HPDE6-E6E7 (cell line): ENCODE measurements around the gene PPP1R37.
"Not testable (repeated sequence)": the region's sequence is repeated elsewhere in the genome, so short reads cannot be mapped to it uniquely, and the experiment has no call there.

Source experiments
- DNase-seq: peaks from one replicate; pipeline ENCODE4 v3.0.0; 2011; ENCODE audit warnings: missing footprints; ENCODE audit errors: extremely low spot score

PPP1R37 gene

DNA sequence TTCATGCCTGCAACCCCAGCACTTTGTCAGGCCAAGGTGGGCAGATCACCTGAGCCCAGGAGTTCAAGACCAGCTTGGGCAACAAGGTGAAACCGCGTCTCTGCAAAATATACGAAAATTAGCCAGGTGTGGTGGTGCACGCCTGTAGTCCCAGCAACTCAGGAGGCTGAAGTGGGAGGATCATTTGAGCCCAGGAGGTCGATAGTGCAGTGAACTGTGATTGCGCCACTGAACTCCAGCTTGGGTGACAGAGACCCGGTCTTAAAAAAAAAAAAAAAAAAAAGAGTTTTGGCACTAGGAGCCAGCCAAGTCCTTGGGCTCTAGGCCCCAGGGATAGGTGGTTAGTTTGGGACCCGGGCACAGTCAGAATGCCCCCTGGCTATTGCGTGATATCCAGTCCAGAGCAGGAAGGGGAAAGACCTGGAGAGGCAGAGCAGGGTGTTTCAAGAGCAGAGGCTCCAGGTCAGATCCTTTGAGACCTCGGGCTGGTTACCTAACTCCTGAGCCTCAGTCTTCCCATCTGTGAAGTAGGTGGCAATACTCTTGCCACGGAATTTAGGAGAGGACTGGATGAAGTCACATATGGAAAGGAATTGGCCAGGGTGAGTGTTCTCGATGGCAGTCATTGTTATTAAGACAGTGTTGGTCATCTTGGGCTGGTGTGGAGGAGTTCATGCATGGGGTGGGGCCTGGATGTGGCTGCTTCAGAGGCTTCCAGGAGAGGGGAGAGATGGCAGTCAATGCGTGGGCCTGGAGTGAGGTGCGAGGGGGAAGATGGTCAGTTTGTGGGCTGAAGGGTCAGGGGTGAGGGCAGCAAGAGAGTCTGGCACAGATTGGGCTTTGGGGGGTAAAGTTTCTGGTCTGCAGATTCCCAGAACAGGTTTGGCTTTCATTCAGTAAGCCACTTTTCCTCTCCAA, 2.8 kb downstream of the PPP1R37 start:
- no peak for DNase-seq

DNA sequence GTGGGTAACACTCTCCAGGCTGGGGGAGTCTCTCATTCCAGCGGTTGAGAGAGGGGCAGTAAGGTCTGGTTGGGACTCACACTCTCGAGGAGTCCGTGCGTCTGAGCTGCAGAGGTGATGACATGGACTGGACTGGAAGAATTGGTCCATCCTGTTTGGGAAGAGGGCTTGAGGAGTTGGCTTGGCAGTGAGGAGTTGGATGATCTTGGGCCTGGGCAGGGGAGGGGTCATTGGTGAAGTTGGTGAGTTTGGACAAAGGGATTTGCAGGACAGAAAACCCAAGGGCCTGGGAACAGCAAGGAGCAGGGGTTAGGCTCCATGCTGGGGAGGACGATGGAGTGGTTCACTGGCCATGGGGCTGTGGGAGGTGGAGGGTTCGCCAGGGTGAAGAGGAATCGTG, 3.7 kb downstream of the PPP1R37 start:
- no peak for DNase-seq

DNA sequence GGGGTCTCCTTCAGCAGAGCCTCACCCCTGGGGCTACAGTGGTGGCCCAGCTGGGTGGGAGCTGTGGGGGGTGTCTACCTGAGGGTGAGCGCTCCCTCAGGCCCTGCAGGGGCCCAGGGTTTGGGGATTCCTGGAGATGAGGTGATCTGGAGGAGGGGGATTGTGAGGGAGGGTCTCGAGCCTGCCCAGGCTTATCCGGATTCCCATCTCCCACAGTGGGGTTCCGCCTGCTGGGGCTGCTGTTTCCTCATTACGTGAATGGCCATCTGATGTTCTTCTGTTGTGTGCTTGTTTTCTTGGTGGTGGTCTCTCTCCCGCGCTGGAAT, 4.4 kb downstream of the PPP1R37 start:
- no peak for DNase-seq

DNA sequence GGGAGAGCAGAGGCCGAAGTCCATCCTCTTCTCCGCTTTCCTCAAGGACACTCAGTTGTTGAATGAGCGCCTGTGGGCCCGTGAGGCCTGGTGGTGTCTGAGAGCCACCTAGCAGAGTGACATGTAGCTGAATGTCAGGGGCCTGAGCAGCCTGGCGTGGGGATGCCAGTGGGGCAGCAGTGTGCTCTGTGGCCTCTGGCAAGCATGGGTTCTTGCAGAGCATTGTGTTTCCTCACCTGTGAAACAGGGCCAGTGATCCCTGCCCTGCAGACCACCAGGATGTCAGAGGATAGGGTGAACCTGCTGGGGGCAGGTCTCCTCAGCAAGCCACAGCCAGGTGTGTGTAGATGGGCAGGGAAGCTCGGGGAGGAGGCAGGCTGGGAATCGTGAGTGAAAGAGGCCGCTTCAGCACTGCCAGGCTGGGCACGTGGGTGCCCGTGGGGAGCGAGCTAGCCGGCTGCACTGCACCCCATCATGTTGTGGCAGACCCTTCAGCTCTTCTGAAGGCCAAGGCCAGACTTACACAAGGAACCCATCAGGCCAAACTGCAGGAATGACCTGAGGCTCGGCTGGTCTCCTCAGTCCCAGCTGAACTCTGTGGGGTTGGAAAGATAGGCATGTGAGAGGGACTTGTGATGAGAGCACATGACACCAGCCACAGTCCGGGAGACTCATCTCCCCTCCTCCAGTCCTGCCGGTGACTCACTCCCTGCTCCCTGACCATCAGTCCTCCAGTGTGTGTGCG, 5.0 kb downstream of the PPP1R37 start:
- DNase-seq: peak; percentile 87

DNA sequence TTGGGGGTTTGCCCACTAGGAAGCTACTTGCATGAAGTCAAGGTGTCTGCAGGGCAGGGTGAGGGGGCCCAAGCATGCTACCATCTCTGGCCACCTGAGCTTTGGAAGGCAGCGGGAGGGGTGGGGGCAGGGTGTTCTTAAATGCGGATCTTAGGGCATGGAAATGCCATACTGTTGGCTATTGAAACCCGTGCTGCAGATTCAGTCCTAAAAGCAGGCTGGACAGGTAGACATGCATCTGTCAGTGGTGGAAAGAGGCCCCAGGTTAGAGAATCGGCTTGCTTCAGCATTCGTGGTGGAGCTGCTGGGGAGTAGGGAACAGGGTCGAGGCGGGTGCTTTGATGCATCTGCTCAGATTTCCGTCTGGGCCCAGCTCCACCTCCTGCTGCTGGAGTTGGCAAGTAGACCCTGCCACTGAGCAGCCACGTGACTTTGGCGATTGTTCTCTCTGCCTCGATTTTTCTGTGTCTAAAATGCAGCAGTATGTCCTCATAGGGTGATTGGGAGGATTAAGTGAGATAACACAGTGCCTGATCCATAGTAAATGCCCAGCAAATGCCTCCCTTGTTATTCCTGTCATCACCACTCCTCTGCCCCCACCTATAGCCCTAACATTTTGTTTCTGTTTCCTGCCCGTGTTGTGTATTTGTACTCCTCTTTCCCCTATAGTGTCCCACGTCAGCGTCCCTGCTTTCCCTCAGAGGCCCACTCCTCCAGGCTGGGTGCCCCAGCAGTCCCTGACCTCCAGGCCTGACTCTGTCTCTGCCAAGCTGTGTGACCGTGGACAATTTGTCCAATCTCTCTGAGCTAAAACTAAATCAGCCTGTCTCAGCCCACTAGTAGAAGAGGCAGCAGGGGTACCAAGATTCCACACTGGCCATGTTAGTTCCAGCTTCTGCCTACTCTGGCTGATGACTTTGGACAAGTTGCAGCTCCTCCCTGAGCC, 5.8 kb downstream of the PPP1R37 start:
- no peak for DNase-seq

DNA sequence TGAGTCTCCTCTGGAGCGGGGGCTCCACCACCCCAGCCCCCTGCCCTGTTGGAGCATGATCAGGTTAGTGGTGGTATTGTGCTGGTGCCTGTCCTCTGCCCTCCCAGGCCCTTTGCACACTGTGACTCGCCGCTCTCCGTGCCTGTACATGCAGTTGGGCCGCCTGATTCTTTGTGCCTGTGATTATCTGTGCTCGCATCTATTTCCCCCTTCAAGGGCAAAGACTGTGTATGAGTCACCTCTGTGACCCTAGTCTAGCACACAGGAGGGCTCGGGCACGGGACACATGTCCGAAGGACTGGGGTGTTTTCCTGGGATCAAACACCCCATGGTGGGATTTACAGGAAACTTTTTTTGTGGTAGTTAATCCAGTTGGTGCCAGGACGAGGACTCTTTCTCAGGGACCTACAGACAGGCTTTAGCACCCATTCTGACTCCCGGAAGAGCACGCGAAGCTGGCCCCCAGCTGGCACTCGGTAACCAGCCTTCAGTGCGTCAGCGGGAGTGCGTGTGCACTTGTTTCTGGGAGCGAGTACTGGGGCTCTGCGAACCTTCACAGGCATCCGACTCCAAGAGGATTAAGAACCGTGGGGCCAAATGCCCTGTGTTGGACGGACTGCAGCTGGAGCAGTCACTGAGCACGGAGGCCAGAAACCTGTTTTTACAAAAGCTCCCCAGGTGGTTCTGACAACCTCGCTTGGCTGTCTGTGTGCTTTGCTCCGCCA, 6.7 kb downstream of the PPP1R37 start:
- DNase-seq: no peak

DNA sequence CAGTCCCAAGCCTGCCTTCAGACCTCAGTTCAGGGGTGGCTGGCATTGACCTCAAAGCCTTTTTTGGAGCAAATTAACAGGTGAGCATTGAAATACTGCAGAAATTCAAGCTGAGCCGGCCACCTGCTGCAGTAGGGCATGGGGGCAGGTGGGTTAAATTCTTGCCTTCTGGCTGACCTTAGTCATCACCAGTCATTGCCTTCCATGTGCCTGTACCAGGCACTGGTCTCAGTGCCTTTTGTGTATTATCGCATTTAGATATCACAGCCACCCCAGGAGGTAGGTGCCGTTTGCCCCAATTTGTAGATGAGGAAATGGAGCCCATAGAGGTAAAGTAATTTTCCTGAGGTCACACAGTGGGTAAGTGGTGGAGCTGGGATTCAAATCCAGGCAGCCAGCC, 7.2 kb downstream of the PPP1R37 start:
- no peak for DNase-seq

DNA sequence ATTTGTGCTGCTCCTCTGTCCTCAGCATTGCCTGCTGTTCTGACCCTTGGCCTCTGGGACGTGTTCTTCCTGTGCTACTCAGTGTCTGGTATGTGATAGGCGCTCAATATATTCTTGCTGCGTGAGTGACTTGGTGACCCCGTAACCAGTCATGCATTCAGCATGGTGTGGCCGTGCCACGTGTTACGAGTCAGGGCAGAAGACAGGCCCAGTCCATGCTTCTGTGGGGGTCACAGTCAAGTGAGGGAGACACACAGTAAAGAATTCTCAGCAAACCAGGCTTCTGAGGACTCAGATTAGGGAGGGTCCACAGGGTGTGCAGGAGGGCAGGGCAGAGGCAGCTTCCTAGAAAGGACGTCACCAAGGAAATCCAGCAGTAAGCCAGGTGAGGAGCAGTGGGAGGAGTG, 7.9 kb downstream of the PPP1R37 start:
- DNase-seq: no peak

DNA sequence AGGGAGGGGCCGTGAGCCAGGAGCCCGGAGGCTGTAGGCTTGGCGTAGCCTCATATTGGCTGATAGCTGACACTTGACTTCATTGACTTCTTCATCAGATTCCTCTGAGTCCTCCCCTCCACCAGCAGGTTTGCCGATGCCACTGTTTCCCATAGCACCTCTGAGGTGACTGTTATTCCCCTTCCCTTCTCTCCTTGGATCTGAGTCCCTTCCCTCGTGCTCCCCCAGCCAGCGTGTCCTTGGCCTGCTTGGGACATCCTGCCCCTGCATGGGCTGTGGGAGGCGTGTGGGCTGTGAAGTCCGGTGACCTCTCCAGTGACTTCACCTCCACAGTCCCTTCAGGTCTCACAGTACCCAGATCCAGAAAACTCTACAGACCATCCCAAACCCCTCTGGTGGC, 8.8 kb downstream of the PPP1R37 start:
- no peak for DNase-seq

DNA sequence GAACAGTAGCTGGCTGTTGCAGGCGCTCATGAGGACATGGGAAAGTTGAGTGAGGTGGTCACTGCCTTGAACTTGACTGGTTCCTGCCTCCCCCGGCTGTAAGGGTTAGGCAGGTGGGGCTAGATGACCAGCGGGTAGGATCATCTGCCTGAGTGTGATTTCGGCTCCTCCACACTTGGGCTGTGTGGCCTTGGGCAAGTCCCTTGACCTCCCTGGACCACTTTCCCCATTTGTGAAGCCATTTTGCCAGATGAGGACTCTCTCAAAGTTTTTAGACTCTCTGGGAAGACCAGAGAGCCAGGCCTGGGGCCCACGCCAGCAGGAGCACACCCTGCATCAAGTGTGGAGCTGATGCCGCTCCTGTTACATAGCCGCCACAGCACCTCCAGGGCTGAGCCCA, 9.5 kb downstream of the PPP1R37 start:
- no peak for DNase-seq

DNA sequence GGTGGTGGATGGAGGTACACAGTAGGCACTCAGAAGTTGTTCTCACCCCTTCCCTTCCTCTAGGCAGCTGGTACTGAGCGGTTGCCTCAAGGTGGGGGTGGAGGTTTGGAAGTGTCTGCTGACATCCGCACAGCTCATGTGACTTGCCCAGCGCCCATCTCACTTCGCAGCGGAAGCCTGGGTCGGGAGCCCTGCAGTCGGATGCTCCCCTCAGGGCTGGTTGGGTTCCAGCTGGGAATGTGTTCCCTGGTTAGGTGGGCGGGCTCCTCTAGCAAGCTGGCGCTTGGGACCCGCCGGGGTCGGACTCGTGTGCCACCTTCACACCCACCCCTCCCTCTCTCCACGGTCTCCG, 10.2 kb downstream of the PPP1R37 start:
- no peak for DNase-seq

DNA sequence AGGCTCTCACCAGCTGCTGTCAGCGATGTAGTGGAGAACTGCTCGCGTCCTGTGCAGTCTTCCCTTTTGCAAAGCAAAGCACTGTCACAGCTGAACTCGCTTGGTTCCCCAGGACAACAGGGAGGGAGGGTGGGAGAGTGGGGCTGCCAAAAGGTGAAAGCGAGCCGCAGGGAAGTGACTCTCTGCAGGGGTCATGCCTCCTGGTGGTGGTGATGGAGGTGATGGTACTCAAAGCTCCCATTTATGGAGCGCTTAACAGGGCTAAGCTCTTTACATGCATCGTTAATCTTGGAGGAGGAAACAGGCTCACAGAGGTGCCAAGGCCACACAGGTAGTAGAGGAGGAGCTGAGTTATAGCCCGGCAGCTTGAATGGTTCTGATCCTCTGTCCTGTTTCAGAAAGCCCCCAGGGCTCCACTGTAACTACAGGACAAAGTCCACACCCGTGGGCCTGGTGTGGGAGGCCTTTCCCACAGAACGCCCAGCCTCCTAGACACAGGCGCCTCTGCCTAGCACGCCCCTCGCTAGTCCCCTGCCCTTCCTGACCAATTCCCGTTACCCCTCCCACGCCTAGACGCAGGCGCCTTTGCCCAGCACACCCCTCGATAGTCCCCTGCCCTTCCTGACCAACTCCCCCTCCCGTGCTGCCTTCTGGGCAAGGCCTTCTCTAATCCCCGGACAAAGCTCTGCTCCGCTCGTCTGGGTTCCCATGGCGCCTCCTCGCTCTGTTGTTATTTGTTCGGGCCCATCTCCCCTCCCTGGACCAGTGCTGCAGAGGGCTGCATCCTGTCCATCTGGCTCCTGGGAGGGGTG, 10.7 kb downstream of the PPP1R37 start:
- DNase-seq: no peak

DNA sequence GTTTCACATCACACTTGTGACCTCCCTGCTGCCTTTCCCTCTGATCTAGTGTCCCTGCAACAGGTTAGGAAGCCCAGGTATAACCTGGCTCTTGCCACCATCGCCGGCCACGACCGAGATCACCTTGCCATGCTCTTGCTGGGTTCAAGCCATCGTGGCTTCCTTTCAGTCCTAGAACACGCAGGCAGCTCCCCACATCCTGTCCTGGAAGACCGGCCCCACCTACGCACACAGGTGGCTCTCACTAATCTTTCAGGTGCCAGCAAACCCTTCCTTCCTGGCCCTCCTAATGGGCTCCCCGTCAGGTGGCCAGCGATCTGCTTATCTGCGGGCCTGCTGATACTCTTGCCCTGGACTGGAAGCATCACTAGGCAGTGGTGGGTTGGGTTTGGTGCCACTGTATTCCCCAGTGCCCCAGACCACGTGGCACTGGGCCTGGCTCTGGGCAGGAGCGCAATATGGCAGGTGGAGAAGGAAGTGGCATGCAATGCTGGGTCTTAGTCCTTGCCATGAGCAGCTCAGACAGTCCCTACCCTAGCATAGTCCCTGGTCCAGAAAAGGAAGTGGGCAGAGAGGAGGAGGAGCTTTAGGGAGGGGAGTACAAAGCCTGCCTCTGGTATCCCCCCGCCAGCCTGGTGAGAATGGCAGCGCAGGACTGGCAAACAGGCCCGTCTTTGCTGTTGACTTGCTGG, 11.8 kb downstream of the PPP1R37 start:
- no peak for DNase-seq

DNA sequence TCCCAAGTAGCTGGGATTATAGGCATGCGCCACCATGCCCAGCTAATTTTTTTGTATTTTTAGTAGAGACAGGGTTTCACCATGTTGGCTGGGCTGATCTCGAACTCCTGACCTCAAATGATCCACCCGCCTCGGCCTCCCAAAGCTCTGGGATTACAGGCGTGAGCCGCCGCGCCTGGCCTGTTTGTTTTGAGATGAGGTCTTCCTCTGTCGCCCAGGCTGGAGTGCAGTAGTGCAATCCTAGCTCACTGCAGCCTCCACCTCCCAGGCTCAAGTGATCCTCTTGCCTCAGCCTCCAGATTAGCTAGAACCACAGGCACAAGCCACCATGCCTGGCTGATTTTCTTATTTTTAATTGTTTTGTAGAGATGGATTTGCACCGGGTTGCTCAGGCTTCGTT, 13.4 kb downstream of the PPP1R37 start:
- DNase-seq: not testable (repeated sequence)

DNA sequence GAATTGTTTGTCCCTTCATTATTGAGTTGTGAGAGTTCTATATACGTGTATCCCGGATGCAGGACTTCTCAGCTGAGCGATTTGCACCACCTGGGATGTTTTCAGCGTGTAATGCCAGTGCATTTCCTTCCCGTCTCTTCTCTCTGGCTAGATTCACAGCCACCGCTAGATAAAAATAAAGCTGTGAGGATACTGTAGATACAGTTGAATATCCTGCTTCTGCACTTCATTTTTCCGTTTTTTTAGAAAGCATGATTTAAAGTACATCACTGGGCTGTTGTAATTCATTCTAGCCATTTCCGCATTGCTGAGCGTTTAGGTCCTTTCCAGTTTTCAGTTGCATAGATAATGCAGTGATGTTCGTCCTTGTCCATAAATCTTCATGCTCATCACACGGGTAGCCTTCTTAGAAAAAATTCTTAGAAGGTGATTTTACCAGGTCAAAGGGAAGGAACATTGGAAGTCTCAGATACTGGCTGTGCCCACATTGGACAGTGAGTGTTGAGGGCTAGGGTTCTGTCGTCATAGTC, 14.7 kb downstream of the PPP1R37 start:
- DNase-seq: no peak

DNA sequence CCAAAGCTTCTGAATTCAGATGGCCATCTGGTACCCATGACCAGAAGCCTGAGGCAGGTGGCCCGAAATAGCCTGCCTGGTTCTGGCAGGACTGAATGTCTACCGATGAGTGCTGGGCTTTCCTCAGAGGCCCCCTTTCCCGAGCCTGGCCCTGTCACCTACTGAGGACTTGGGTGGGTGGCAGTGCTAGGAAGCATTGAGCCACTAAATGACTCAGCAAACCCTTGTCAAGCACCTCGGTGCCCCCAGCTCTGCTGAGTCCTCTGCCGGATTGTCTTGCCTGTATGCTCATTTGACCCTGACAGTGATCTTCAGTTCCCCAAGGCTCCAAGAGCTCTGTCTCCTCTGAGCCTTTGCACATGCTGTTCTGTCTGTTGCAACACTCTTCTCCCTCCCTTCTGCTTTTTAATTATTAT, 17.9 kb downstream of the PPP1R37 start:
- no peak for DNase-seq

DNA sequence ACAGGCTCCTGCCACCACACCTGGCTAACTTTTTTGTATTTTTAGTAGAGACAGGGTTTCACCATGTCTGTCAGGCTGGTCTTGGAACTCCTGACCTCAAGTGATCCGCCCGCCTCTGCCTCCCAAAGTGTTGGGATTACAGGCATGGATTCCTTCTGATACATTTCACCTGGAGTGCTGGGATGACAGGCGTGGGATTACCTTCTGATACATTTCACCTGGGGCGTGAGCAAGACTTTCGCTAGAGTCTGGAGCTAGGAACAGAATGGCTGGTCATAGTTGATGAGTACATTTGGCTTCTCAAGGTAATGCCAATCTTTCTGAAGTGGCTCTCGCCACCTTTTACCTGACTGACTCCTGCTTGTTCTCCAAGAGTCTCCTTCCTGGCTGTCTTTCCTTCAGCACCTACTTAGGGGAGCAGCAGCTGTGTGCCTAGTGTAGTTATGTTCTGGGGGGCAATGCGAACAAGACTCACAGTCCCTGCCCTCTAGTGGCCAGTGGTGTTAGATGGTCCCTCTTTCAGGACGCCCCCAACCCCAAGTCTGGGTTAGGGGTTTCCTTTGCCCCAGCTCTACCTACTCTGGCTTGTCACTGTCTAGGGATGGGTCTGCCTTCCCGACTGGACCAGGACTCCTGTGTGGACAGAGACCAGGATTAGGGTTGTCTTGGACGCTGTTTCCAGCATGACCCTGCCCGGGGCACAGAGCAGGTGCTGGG, 19.3 kb downstream of the PPP1R37 start:
- no peak for DNase-seq

DNA sequence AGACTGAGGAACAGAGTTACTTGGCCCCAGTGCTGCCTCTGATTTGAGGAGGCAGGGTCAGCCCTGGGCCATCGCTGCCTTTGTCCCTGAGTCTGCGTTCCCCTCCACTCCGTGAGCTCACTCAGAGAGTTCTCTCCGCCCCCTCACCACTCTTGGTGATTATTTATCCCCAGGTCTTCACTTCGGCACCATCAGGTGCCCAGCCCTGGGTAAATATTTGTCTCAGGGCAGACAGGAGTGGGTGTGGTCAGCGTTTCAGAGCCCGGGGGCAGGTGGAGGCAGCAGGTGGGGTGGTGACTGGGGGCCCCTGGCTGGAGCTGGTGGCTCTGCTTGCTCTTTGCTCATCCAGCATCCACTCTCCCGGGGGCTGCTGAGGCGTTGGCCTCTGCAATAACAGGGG, 20.6 kb downstream of the PPP1R37 start:
- DNase-seq: no peak

DNA sequence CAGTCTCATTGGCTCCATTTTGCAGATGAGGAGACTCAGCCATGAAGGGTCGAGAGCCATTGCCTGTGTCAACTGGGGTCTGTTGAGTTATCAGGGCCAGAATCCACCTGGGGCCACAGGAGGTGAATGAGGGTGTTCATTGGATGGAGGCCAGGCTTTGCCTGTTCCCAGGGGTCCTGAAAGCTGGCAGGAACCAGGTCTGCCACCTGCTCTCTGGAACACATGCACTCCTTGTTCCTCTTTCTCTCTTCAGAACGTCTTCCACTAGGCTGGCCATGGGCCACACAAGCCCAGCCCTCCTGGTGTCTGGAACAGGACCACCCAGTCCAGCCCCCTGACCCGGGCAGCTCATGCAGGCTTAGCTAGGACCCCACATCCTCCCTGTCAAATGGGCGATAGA, 21.1 kb downstream of the PPP1R37 start:
- no peak for DNase-seq
